Stimulated activated CD8-positive, alpha-beta memory T cell treated with anti-CD3 and anti-CD28 coated beads, Interleukin-7, amount 100 ng/mL, for 48 hours (primary cell): ENCODE results near the gene CTSF.
"Not testable (repeated sequence)": the region's sequence is repeated elsewhere in the genome, so short reads cannot be mapped to it uniquely, and the experiment has no call there.

Experiments
- DNase-seq, 2 donors: peaks; one replicate each; pipeline ENCODE4 v3.0.0-alpha.2; 2020; ENCODE audit warnings: low read depth in 1 of 2; ENCODE audit errors: extremely low read depth in 1 of 2

The CTSF gene

GRCh38 chr11:66559866-66560676 is 8.3 kb downstream of the CTSF start:
- DNase-seq, result no peak

- DNase-seq, result no peak
Observed at GRCh38 chr11:66559142-66559865, 9.1 kb downstream of the CTSF start.

- no peak for DNase-seq
Observed at GRCh38 chr11:66557733-66558326, 10.6 kb downstream of the CTSF start.

- no peak for DNase-seq
Observed at GRCh38 chr11:66556086-66556485, 12.3 kb downstream of the CTSF start.

GRCh38 chr11:66555416-66555815 is 13.0 kb downstream of the CTSF start:
- DNase-seq, result no peak

- no peak for DNase-seq
Observed at GRCh38 chr11:66554602-66555001, 13.8 kb downstream of the CTSF start.

- DNase-seq, result no peak
Observed at GRCh38 chr11:66550887-66551286, 17.5 kb downstream of the CTSF start.

- DNase-seq, result no peak
Observed at GRCh38 chr11:66549696-66550095, 18.7 kb downstream of the CTSF start.

- DNase-seq, result no peak
Observed at GRCh38 chr11:66548774-66549630, 19.4 kb downstream of the CTSF start.

- DNase-seq, result no peak
Observed at GRCh38 chr11:66548041-66548440, 20.4 kb downstream of the CTSF start.

GRCh38 chr11:66547662-66548009 is 20.8 kb downstream of the CTSF start:
- no peak for DNase-seq

GRCh38 chr11:66546966-66547661 is 21.3 kb downstream of the CTSF start:
- no peak for DNase-seq

GRCh38 chr11:66546368-66546965 is 21.9 kb downstream of the CTSF start, which contains the start of gene ACTN3:
TSS of gene ACTN3 (plus strand) at chr11:66546903. CDS start at chr11:66546938, 35 bp downstream.
- DNase-seq, result no peak

GRCh38 chr11:66545701-66546367 is 22.6 kb downstream of the CTSF start, which contains the start of gene ZDHHC24:
TSS of gene ZDHHC24 (minus strand) at chr11:66546048. CDS start at chr11:66546003, 45 bp downstream.
- peak; percentile 87 to 94 for DNase-seq

GRCh38 chr11:66544952-66545351 is 23.5 kb downstream of the CTSF start:
- not testable (repeated sequence) for DNase-seq

GRCh38 chr11:66543263-66544107 is 24.9 kb downstream of the CTSF start:
- peak; percentile 43 to 57 for DNase-seq

- no peak for DNase-seq
Observed at GRCh38 chr11:66542362-66542761, 26.0 kb downstream of the CTSF start.

GRCh38 chr11:66541892-66542291 is 26.5 kb downstream of the CTSF start:
- no peak for DNase-seq
